Astrocyte (in vitro differentiated cells and primary cell): ENCODE results near the gene SAMD5. TPM values are rescaled to one million over a fixed set of nuclear protein-coding genes. Genes with fewer than 3 reads are reported as not detected.

ENCODE experiments used
- DNase-seq: peaks from one replicate; pipeline ENCODE4 v3.0.0-alpha.2; 2010; ENCODE audit warnings: low read depth
- FAIRE-seq: peaks from 2 replicates; lab custom pipeline; 2011; peaks lifted over from hg19 to GRCh38; lab: Jason Lieb, UNC
- H2AFZ ChIP-seq: 2 replicates; pipeline ENCODE4 v1.6.0; 2012; ENCODE audit warnings: low read depth, low read length, inconsistent platforms
- H3K27ac ChIP-seq: 2 replicates; pipeline ENCODE4 v1.5.1; 2011; ENCODE audit warnings: low read depth, low read length, inconsistent platforms
- H3K27me3 ChIP-seq: 2 replicates; pipeline ENCODE4 v1.6.0; 2011; ENCODE audit warnings: low read length, inconsistent platforms; ENCODE audit not compliant: insufficient read depth
- H3K36me3 ChIP-seq: 2 replicates; pipeline ENCODE4 v1.5.1; 2011; ENCODE audit warnings: low read length, inconsistent platforms; ENCODE audit not compliant: insufficient read depth
- H3K4me1 ChIP-seq: 2 replicates; pipeline ENCODE4 v1.5.1; 2011; ENCODE audit warnings: low read length, inconsistent platforms; ENCODE audit not compliant: insufficient read depth
- H3K4me2 ChIP-seq: 2 replicates; pipeline ENCODE4 v1.6.0; 2012; ENCODE audit warnings: low read length, inconsistent platforms
- H3K4me3 ChIP-seq: 2 replicates; pipeline ENCODE4 v1.5.1; 2011; ENCODE audit warnings: low read depth, mild to moderate bottlenecking, low read length, inconsistent platforms; ENCODE audit not compliant: insufficient read depth
- H3K79me2 ChIP-seq: 2 replicates; pipeline ENCODE4 v1.6.0; 2012; ENCODE audit warnings: mild to moderate bottlenecking, low read length, inconsistent platforms; ENCODE audit not compliant: insufficient read depth
- H3K9ac ChIP-seq: 2 replicates; pipeline ENCODE4 v1.6.0; 2012; ENCODE audit warnings: mild to moderate bottlenecking, low read length, inconsistent platforms
- H3K9me3 ChIP-seq: 2 replicates; pipeline ENCODE4 v1.5.1; 2012; ENCODE audit warnings: low read depth, mild to moderate bottlenecking, low read length, inconsistent platforms; ENCODE audit not compliant: insufficient read depth
- H4K20me1 ChIP-seq: 2 replicates; pipeline ENCODE4 v1.6.0; 2012; ENCODE audit warnings: low read length, inconsistent platforms; ENCODE audit not compliant: insufficient read depth
- H3K27ac Mint-ChIP-seq: one replicate; pipeline ENCODE4 v1.8.0; 2021; ENCODE audit warnings: mild to moderate bottlenecking, mixed read lengths; ENCODE audit not compliant: unreplicated experiment
- H3K27me3 Mint-ChIP-seq: one replicate; pipeline ENCODE4 v1.8.0; 2021; ENCODE audit warnings: low read depth, mixed read lengths; ENCODE audit not compliant: unreplicated experiment
- H3K36me3 Mint-ChIP-seq: one replicate; pipeline ENCODE4 v1.8.0; 2021; ENCODE audit warnings: low read depth, mixed read lengths; ENCODE audit not compliant: unreplicated experiment
- H3K4me1 Mint-ChIP-seq: one replicate; pipeline ENCODE4 v1.8.0; 2021; ENCODE audit warnings: low read depth, mixed read lengths; ENCODE audit not compliant: unreplicated experiment
- H3K4me3 Mint-ChIP-seq: one replicate; pipeline ENCODE4 v1.8.0; 2021; ENCODE audit warnings: mild to moderate bottlenecking, moderate library complexity, mixed read lengths; ENCODE audit not compliant: unreplicated experiment
- H3K9me3 Mint-ChIP-seq: one replicate; pipeline ENCODE4 v1.8.0; 2021; ENCODE audit warnings: mild to moderate bottlenecking, mixed read lengths; ENCODE audit not compliant: unreplicated experiment
- CTCF ChIP-seq: IDR thresholded peaks from 2 replicates; pipeline ENCODE4 v1.5.1; 2011; ENCODE audit warnings: low read depth, mild to moderate bottlenecking, inconsistent platforms, low read length, moderate library complexity; ENCODE audit not compliant: insufficient read depth
- EZH2 ChIP-seq: IDR thresholded peaks from 2 replicates; pipeline ENCODE4 v1.6.1; 2012; ENCODE audit warnings: mild to moderate bottlenecking, low read length, inconsistent platforms; ENCODE audit not compliant: insufficient read depth
- total RNA-seq: library from RNA; stranded (reverse); gene quantifications from 2 replicates; pipeline ENCODE4 v1.2.1, GENCODE V29; 2021

Gene SAMD5
- total RNA-seq, 1 donor from 2014 or later = 0.93 TPM

- no peaks in the 10 kb centered on the region for H4K20me1 ChIP-seq
- TF ChIP-seq EZH2 = no peak
- TF ChIP-seq CTCF = no peak
These were observed 74.5 kb downstream of the SAMD5 start for GRCh38 chr6:147582991-147583390.

GRCh38 chr6:147585256-147585655, 76.8 kb downstream of the SAMD5 start:
- Histone ChIP-seq H4K20me1 (no peaks in the 10 kb centered on the region), H2AFZ (no peak overlapping the region), H3K9me3 (no peaks in the 10 kb centered on the region), H3K27ac (no peak overlapping the region), H3K27me3 (no peaks in the 10 kb centered on the region), H3K9ac (no peak overlapping the region), H3K36me3 (no peaks in the 10 kb centered on the region), H3K4me3 (no peak overlapping the region), H3K4me2 (no peak overlapping the region), H3K4me1 (no peaks in the 10 kb centered on the region), H3K79me2 (no peaks in the 10 kb centered on the region)
- no peaks in the 10 kb centered on the region for H3K4me1 Mint-ChIP-seq
- H3K4me3 Mint-ChIP-seq = no peak overlapping the region
- FAIRE-seq (no peak), DNase-seq (no peak)
- TF ChIP-seq EZH2 (no peak), CTCF (no peak)
- no peaks in the 10 kb centered on the region for H3K36me3 Mint-ChIP-seq
- peaks cover 5% of the 10 kb centered on the region for H3K27me3 Mint-ChIP-seq
- H3K9me3 Mint-ChIP-seq = no peaks in the 10 kb centered on the region
- no peak overlapping the region for H3K27ac Mint-ChIP-seq

More at GRCh38 chr6:147582991-147583390, 74.5 kb downstream of the SAMD5 start:
- Mint-ChIP-seq H3K4me1 (no peaks in the 10 kb centered on the region), H3K4me3 (no peak overlapping the region), H3K27ac (no peak overlapping the region), H3K27me3 (peaks cover 5% of the 10 kb centered on the region), H3K9me3 (no peaks in the 10 kb centered on the region), H3K36me3 (no peaks in the 10 kb centered on the region)
- no peak for DNase-seq
- no peaks in the 10 kb centered on the region for H3K4me1 ChIP-seq
- H3K4me3 ChIP-seq = no peak overlapping the region
- H2AFZ ChIP-seq = no peak overlapping the region
- H3K79me2 ChIP-seq = no peaks in the 10 kb centered on the region
- H3K27me3 ChIP-seq = no peaks in the 10 kb centered on the region
- H3K27ac ChIP-seq = no peak overlapping the region
- no peaks in the 10 kb centered on the region for H3K36me3 ChIP-seq
- H3K9ac ChIP-seq = no peak overlapping the region
- H3K9me3 ChIP-seq = no peaks in the 10 kb centered on the region
- H3K4me2 ChIP-seq = no peak overlapping the region
- FAIRE-seq = no peak

GRCh38 chr6:147586044-147586443, 77.6 kb downstream of the SAMD5 start:
- no peaks in the 10 kb centered on the region for H3K4me1 Mint-ChIP-seq
- Histone ChIP-seq H3K4me3 (no peak overlapping the region), H3K36me3 (no peaks in the 10 kb centered on the region), H3K4me1 (no peaks in the 10 kb centered on the region), H3K4me2 (no peak overlapping the region), H2AFZ (no peak overlapping the region), H4K20me1 (no peaks in the 10 kb centered on the region), H3K9me3 (no peaks in the 10 kb centered on the region), H3K79me2 (no peaks in the 10 kb centered on the region), H3K27me3 (no peaks in the 10 kb centered on the region), H3K27ac (no peak overlapping the region), H3K9ac (no peak overlapping the region)
- peaks cover 5% of the 10 kb centered on the region for H3K27me3 Mint-ChIP-seq
- no peak overlapping the region for H3K4me3 Mint-ChIP-seq
- no peak overlapping the region for H3K27ac Mint-ChIP-seq
- no peak for FAIRE-seq
- no peaks in the 10 kb centered on the region for H3K36me3 Mint-ChIP-seq
- H3K9me3 Mint-ChIP-seq = no peaks in the 10 kb centered on the region
- no peak for TF ChIP-seq CTCF
- DNase-seq = peak; percentile 62
